ENCODE measurements around the gene FPR3.

The FPR3 gene

GRCh38 chr19:51777570-51778462 is 17.1 kb upstream of the FPR3 start:
- no peaks in the 10 kb centered on the region for H3K9me3 ChIP-seq (ENCODE audit: insufficient read depth, low read length)
- no peaks in the 10 kb centered on the region for H3K36me3 ChIP-seq (ENCODE audit: insufficient read depth, insufficient read length, low read length)
- H3K4me3 ChIP-seq (ENCODE audit: insufficient read length, low read depth): no peak overlapping the region
- no peak overlapping the region for H3K9ac ChIP-seq (ENCODE audit: insufficient read length, low read depth)
- TF ChIP-seq SUZ12 (IDR thresholded peaks at IDR 0.05; ENCODE audit: extremely low read depth, insufficient read depth, insufficient read length): no peak
- TF ChIP-seq ZNF274 (IDR thresholded peaks at IDR 0.05; ENCODE audit: low read depth, low read length): no peak
- TF ChIP-seq YY1 (IDR thresholded peaks at IDR 0.05; ENCODE audit: insufficient read depth, insufficient read length): no peak
- peaks cover 6% of the 10 kb centered on the region for H3K27me3 ChIP-seq (ENCODE audit: insufficient read depth, insufficient read length)
- peak; percentile 84 for DNase-seq (ENCODE audit: low read depth, low spot score)
- H3K4me1 ChIP-seq (ENCODE audit: insufficient read depth, insufficient read length): no peaks in the 10 kb centered on the region

- H3K9ac ChIP-seq (ENCODE audit: insufficient read length, low read depth): no peak overlapping the region
- no peaks in the 10 kb centered on the region for H3K36me3 ChIP-seq (ENCODE audit: insufficient read depth, insufficient read length, low read length)
- no peak overlapping the region for H3K4me3 ChIP-seq (ENCODE audit: insufficient read length, low read depth)
- no peaks in the 10 kb centered on the region for H3K9me3 ChIP-seq (ENCODE audit: insufficient read depth, low read length)
- H3K27me3 ChIP-seq (ENCODE audit: insufficient read depth, insufficient read length): peaks cover 6% of the 10 kb centered on the region
- H3K4me1 ChIP-seq (ENCODE audit: insufficient read depth, insufficient read length): no peaks in the 10 kb centered on the region
- DNase-seq (ENCODE audit: low read depth, low spot score): no peak
- TF ChIP-seq YY1 (IDR thresholded peaks at IDR 0.05; ENCODE audit: insufficient read depth, insufficient read length) (no peak), SUZ12 (IDR thresholded peaks at IDR 0.05; ENCODE audit: extremely low read depth, insufficient read depth, insufficient read length) (no peak), ZNF274 (IDR thresholded peaks at IDR 0.05; ENCODE audit: low read depth, low read length) (no peak)
Observed at GRCh38 chr19:51779181-51779580, 15.8 kb upstream of the FPR3 start.

- no peaks in the 10 kb centered on the region for H3K9me3 ChIP-seq (ENCODE audit: insufficient read depth, low read length)
- H3K4me1 ChIP-seq (ENCODE audit: insufficient read depth, insufficient read length): no peaks in the 10 kb centered on the region
- H3K9ac ChIP-seq (ENCODE audit: insufficient read length, low read depth): no peak overlapping the region
- no peaks in the 10 kb centered on the region for H3K36me3 ChIP-seq (ENCODE audit: insufficient read depth, insufficient read length, low read length)
- H3K4me3 ChIP-seq (ENCODE audit: insufficient read length, low read depth): no peak overlapping the region
- no peak for DNase-seq (ENCODE audit: low read depth, low spot score)
- H3K27me3 ChIP-seq (ENCODE audit: insufficient read depth, insufficient read length): peaks cover 6% of the 10 kb centered on the region
- TF ChIP-seq YY1 (IDR thresholded peaks at IDR 0.05; ENCODE audit: insufficient read depth, insufficient read length): no peak
- no peak for TF ChIP-seq SUZ12 (IDR thresholded peaks at IDR 0.05; ENCODE audit: extremely low read depth, insufficient read depth, insufficient read length)
- TF ChIP-seq ZNF274 (IDR thresholded peaks at IDR 0.05; ENCODE audit: low read depth, low read length): no peak
Observed at GRCh38 chr19:51779703-51780102, 15.3 kb upstream of the FPR3 start.

GRCh38 chr19:51780270-51780669 is 14.7 kb upstream of the FPR3 start:
- Histone ChIP-seq H3K4me3 (ENCODE audit: insufficient read length, low read depth) (no peak overlapping the region), H3K9ac (ENCODE audit: insufficient read length, low read depth) (no peak overlapping the region), H3K36me3 (ENCODE audit: insufficient read depth, insufficient read length, low read length) (no peaks in the 10 kb centered on the region), H3K4me1 (ENCODE audit: insufficient read depth, insufficient read length) (no peaks in the 10 kb centered on the region), H3K27me3 (ENCODE audit: insufficient read depth, insufficient read length) (peaks cover 6% of the 10 kb centered on the region), H3K9me3 (ENCODE audit: insufficient read depth, low read length) (no peaks in the 10 kb centered on the region)
- no peak for DNase-seq (ENCODE audit: low read depth, low spot score)
- TF ChIP-seq YY1 (IDR thresholded peaks at IDR 0.05; ENCODE audit: insufficient read depth, insufficient read length) (no peak), SUZ12 (IDR thresholded peaks at IDR 0.05; ENCODE audit: extremely low read depth, insufficient read depth, insufficient read length) (no peak), ZNF274 (IDR thresholded peaks at IDR 0.05; ENCODE audit: low read depth, low read length) (no peak)

- TF ChIP-seq SUZ12 (IDR thresholded peaks at IDR 0.05; ENCODE audit: extremely low read depth, insufficient read depth, insufficient read length) (no peak), ZNF274 (IDR thresholded peaks at IDR 0.05; ENCODE audit: low read depth, low read length) (no peak), YY1 (IDR thresholded peaks at IDR 0.05; ENCODE audit: insufficient read depth, insufficient read length) (no peak)
- H3K9me3 ChIP-seq (ENCODE audit: insufficient read depth, low read length): no peaks in the 10 kb centered on the region
- peaks cover 6% of the 10 kb centered on the region for H3K27me3 ChIP-seq (ENCODE audit: insufficient read depth, insufficient read length)
- no peak for DNase-seq (ENCODE audit: low read depth, low spot score)
- no peak overlapping the region for H3K9ac ChIP-seq (ENCODE audit: insufficient read length, low read depth)
- H3K4me3 ChIP-seq (ENCODE audit: insufficient read length, low read depth): no peak overlapping the region
- no peaks in the 10 kb centered on the region for H3K4me1 ChIP-seq (ENCODE audit: insufficient read depth, insufficient read length)
- no peaks in the 10 kb centered on the region for H3K36me3 ChIP-seq (ENCODE audit: insufficient read depth, insufficient read length, low read length)
Observed at GRCh38 chr19:51781999-51782398, 13.0 kb upstream of the FPR3 start.

GRCh38 chr19:51783372-51783771 is 11.6 kb upstream of the FPR3 start:
- Histone ChIP-seq H3K4me3 (ENCODE audit: insufficient read length, low read depth) (no peak overlapping the region), H3K4me1 (ENCODE audit: insufficient read depth, insufficient read length) (no peaks in the 10 kb centered on the region), H3K9me3 (ENCODE audit: insufficient read depth, low read length) (no peaks in the 10 kb centered on the region), H3K27me3 (ENCODE audit: insufficient read depth, insufficient read length) (peaks cover 6% of the 10 kb centered on the region), H3K9ac (ENCODE audit: insufficient read length, low read depth) (no peak overlapping the region), H3K36me3 (ENCODE audit: insufficient read depth, insufficient read length, low read length) (no peaks in the 10 kb centered on the region)
- no peak for DNase-seq (ENCODE audit: low read depth, low spot score)
- TF ChIP-seq YY1 (IDR thresholded peaks at IDR 0.05; ENCODE audit: insufficient read depth, insufficient read length): no peak
- no peak for TF ChIP-seq ZNF274 (IDR thresholded peaks at IDR 0.05; ENCODE audit: low read depth, low read length)
- no peak for TF ChIP-seq SUZ12 (IDR thresholded peaks at IDR 0.05; ENCODE audit: extremely low read depth, insufficient read depth, insufficient read length)

- no peaks in the 10 kb centered on the region for H3K4me1 ChIP-seq (ENCODE audit: insufficient read depth, insufficient read length)
Observed at GRCh38 chr19:51784109-51784785, 10.7 kb upstream of the FPR3 start.

More at GRCh38 chr19:51784109-51784785, 10.7 kb upstream of the FPR3 start:
- Histone ChIP-seq H3K27me3 (ENCODE audit: insufficient read depth, insufficient read length) (peaks cover 6% of the 10 kb centered on the region), H3K36me3 (ENCODE audit: insufficient read depth, insufficient read length, low read length) (no peaks in the 10 kb centered on the region), H3K9me3 (ENCODE audit: insufficient read depth, low read length) (no peaks in the 10 kb centered on the region), H3K9ac (ENCODE audit: insufficient read length, low read depth) (no peak overlapping the region), H3K4me3 (ENCODE audit: insufficient read length, low read depth) (no peak overlapping the region)
- TF ChIP-seq SUZ12 (IDR thresholded peaks at IDR 0.05; ENCODE audit: extremely low read depth, insufficient read depth, insufficient read length) (no peak), YY1 (IDR thresholded peaks at IDR 0.05; ENCODE audit: insufficient read depth, insufficient read length) (no peak), ZNF274 (IDR thresholded peaks at IDR 0.05; ENCODE audit: low read depth, low read length) (no peak)
- DNase-seq (ENCODE audit: low read depth, low spot score): no peak
